ENCODE data around the gene TAGAP.

DNA sequence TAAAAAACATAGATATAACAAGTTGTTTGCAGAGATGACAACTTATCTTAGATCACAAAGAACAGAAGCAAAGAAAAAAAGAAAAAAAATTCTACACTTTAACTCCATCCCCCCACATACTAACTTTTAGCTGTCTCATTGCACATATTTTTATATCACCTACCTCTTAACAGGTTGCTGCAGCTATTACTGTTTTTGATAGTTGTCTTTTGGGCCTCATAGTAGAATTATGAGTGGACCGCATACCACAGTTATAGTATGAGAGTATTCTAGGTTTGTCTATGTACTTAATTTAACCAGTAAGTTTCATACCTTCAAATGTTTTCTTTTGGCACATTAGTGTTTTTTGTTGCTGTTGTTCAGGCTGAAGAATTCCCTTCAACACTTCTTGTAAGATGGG, 57.1 kb downstream of the TAGAP start:
- TF ChIP-seq CBFB (IDR thresholded peaks at IDR 0.05; ENCODE audit: low read depth) (no peak), CTCF (IDR thresholded peaks at IDR 0.05 in 2 of 3, conservative IDR thresholded peaks at IDR 0.05 in 1 of 3; ENCODE audit: control insufficient read depth in 2 of 3, extremely low read depth in 1 of 3, insufficient read depth in 1 of 3, low read depth in 3 of 3, low read length in 3 of 3) (no peak), SPI1 (IDR thresholded peaks at IDR 0.05; ENCODE audit: borderline replicate concordance, insufficient read depth, low read depth, low read length) (no peak), FOXM1 (IDR thresholded peaks at IDR 0.05; ENCODE audit: low read depth, low read length) (no peak), EZH2 (IDR thresholded peaks at IDR 0.05; ENCODE audit: borderline replicate concordance, control insufficient read depth, low read depth, low read length) (no peak), POLR2A (IDR thresholded peaks at IDR 0.05; ENCODE audit: low read depth, low read length) (no peak), MAX (IDR thresholded peaks at IDR 0.05; ENCODE audit: low read depth, low read length) (no peak), NR2C1 (IDR thresholded peaks at IDR 0.05) (no peak), ZNF274 (IDR thresholded peaks at IDR 0.05; ENCODE audit: insufficient read depth, insufficient read length) (no peak)
